ENCODE results near the gene MSGN1.

MSGN1 gene

DNA sequence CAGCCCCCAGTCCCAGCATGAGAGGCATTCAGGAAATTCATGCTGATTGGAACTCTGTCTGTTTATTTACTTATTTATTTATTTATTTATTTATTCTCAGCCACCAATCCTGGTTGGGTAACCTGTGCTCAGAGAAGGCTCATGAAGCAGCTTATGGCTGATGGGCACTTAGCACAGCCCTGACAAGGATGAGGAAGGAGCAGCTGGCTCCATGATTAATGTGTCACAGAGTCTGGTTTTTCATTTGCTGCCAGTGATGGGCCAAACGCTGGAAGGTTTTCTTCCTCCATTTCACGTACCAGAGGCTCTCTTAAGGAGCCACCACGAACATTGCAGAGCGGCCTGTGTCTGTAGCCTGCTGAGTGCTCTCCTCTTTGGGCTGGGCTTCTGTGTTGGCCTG is 33.9 kb downstream of the MSGN1 start:
- DNase-seq, result no peak

DNA sequence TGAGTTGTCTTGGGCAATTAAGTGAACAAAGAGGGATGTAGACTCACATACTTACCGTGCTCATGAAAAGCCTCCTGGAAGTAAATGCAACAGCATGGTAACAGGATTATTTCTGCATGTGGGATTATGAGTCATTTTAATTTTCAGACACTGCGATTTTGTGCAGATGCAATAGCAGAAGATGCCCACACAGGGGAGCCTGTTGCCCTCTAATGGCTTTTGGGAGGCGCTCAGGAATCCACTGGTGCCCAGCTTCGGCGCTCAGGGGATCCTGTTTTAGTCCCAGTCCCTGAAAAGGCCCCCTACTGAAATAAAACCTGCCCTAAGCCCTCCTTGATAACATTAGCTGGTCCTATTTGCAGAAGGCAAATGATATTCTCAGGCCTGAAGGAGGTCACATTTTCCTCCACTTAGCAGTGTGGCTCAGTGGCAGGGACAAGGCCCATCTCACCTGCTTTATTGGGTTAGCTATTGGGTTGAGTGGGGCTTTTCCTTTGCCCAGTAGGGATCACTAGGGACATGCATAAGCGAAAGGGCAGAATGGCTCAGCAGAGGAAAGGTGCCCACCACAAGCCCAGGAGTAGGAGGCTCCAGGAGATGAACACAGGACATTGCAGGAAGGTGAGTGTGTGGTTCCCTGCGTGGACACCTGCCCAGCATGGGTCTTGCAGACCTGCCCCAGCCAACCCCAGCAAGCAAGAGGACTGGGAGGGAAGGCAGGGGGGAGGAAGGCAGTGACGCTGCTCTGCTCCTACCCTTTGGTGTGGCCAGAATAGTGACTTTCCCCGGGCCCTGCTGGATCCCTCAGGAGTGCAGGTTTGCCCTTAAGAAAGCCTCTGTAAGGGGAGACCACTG is 35.7 kb downstream of the MSGN1 start:
- peak; percentile 52 to 79 for DNase-seq

DNA sequence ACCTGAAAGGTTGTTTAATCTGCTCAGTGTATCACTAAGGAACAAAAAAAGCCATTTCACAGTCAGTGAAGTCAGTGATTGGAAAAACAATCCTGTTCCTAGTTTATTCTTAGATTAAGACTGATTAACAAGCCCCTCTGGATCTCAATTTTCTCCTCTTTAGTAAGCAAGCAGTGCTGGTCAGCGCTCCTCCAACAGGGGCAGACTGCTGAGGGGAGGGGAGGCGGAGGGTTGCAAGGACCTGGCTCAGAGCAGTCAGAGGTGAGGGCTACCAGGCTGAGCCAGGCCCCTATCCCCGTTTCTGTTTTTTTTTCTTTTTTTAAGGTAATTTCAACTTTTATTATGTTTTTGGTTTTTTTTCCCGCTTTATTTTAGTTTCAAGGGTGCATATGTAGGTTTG is 37.5 kb downstream of the MSGN1 start:
- no peak for DNase-seq

DNA sequence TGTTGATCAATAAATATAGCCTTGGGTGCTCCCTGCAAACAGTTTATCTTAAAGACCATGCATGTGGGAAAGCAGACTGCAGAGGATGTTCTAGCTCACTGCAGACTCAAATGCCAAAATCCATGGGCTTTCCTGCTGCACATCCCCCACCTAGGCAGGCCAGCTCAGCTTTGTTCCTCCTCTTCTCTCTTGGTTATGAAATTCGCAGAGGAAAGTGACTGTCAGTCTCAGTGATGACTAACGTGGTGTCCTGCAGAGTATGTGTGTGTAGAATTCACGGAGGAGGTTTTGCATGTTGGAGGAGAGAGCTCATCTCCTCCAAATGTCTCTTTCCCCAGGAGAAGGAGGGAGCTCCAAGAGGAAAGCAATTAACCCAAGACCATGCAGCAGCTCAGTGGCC is 40.8 kb downstream of the MSGN1 start:
- peak in 1 of 2 donors; percentile 25 for DNase-seq

DNA sequence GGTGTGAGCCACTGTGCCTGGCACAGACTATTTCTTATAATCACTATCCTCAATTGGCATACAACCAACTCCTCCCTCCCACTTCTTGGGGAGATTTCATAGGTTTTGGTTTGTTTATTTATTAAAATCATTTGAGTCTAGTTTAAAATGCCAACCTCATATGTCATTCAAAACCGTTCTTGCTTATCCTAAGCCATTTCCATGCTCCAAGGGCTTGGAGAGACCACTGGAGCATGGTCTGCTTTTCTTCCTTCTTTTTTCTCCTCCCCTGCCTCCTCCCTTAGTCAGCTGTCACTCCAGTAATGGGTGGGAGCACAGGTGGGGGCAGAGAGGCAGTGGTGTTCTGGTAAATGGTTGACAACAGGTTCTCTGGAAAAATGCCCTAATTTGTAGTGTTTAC is 41.8 kb downstream of the MSGN1 start:
- no peak for DNase-seq

DNA sequence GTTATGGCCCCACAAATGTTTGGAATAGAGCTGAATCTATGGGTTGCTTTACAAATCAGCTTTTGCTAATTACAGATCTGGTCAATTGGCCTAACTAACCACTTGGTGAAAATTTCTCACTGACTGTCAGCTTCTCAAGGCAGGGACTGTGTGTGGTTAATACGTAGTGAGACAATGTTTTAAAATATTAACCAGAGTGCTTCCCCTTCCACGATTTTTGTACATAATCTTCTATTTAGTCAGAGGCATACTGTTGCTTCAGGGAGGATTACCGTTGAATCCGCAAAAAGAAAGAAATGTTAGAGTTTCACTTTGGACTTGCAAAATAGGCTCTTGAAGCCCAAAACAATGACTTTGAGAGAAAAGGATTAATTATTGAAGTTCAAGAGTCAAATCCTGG is 47.3 kb downstream of the MSGN1 start:
- no peak for DNase-seq

DNA sequence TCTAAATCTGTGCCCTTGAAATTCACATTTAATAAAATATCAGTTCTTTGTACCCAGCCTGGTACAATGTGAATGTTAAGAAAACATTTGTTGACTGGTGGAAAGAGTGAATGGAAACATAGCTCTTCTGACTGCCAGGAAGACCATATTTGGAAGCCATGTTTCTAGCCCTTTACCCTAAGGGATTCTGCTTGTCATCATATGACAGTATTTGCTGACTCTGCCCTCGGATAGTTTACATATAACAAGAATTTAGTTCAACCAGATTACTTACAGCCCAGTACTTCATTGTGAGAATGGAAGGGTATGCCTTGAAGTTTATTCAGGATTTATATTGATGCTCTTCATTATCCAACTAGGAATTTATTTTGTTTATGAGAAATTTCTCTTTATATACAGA is 48.4 kb downstream of the MSGN1 start:
- DNase-seq, result no peak

DNA sequence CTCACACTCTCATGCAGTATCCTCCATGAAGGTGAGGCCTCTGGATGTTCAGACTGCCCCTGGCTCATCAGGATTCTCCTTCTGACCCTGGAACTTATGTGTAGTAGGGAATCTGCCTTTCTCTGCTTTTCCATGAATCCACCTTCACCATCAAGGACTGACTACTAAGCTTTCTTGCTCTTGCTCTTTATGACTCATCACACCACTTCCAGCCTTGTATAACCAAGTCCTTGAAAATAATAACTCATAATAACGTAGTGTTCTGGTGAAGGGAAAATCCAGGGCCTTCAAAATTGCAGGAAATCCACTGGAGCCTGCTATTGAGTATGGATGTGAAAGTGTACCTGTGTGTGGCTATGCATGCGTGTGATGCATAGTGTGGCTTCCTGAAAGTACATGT is 50.9 kb downstream of the MSGN1 start:
- no peak for DNase-seq

All from inflammatory macrophage treated with lipopolysaccharide for 1 hour (primary cell).